ENCODE data around the gene PCGF2.

DNA sequence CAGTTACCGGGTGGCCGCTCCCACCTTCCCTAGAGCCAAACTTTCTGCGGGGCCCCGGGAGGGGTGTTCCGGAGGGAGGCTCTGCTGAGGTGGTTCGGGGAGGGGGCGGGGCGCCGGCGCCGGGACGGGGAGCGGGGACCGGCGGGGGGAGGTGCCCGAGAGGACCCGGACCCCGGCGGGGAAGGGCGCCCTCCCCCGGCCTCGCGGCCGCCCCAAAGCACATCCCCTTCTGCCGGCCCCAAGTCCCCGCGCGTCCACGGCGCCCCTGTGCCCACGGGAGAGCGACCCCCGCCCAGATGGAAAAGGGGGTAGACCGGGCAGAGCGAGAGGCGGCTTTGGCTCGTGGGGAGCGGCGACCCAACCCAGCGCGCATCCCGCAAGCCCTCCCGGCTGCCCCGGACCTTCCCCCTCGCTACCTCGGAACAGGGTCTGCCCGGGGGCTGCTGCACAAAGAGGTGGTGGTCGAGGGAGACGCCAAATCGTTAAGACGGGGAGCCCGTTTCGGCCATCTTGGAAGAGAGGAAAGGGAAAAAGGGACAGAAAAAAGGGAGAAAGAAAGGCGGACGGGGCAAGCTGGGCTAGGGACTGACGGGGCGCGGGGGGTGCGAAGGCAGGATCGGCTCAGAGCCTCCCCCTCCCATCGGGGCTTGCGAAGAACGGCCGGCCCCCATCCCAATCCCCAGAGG lies 530 bp downstream of the PCGF2 start:
- TF ChIP-seq, protein P1, sequence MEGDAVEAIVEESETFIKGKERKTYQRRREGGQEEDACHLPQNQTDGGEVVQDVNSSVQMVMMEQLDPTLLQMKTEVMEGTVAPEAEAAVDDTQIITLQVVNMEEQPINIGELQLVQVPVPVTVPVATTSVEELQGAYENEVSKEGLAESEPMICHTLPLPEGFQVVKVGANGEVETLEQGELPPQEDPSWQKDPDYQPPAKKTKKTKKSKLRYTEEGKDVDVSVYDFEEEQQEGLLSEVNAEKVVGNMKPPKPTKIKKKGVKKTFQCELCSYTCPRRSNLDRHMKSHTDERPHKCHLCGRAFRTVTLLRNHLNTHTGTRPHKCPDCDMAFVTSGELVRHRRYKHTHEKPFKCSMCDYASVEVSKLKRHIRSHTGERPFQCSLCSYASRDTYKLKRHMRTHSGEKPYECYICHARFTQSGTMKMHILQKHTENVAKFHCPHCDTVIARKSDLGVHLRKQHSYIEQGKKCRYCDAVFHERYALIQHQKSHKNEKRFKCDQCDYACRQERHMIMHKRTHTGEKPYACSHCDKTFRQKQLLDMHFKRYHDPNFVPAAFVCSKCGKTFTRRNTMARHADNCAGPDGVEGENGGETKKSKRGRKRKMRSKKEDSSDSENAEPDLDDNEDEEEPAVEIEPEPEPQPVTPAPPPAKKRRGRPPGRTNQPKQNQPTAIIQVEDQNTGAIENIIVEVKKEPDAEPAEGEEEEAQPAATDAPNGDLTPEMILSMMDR (IDR thresholded peaks at IDR 0.05; ENCODE audit: low read length) = no peak
- TF ChIP-seq EZH2 (optimal IDR thresholded peaks at IDR 0.05; ENCODE audit: low read depth, low read length) (no peak), EZH2phosphoT487 (IDR thresholded peaks at IDR 0.05; ENCODE audit: low read length) (no peak)
